Loucy (cell line): Measurements from ENCODE around the gene MYO5B.

Experiments used
- H2AFZ ChIP-seq: fragments of 200-600 bp; sonication (generic); 2 replicates; pipeline ENCODE4 v1.6.0; 2016; ENCODE audit warnings: antibody characterized with exemption, mild to moderate bottlenecking, low read length, moderate library complexity
- H3F3A ChIP-seq: fragments of 200-600 bp; 2 replicates; pipeline ENCODE4 v1.6.0; 2016; ENCODE audit warnings: antibody characterized with exemption, low read depth, mild to moderate bottlenecking
- H3K27me3 ChIP-seq: fragments of 200-600 bp; sonication (generic); 2 replicates; pipeline ENCODE4 v1.6.1; 2014; ENCODE audit warnings: low read length, mild to moderate bottlenecking; ENCODE audit not compliant: insufficient read depth, poor library complexity, severe bottlenecking
- H3K36me3 ChIP-seq: fragments of 200-600 bp; sonication (generic); 2 replicates; pipeline ENCODE4 v1.6.1; 2016; ENCODE audit warnings: low read length; ENCODE audit not compliant: insufficient read depth
- H3K4me1 ChIP-seq: fragments of 200-600 bp; sonication (generic); 2 replicates; pipeline ENCODE4 v1.5.1; 2014; ENCODE audit warnings: low read length, mild to moderate bottlenecking; ENCODE audit not compliant: insufficient read depth, poor library complexity, severe bottlenecking
- H3K4me2 ChIP-seq: fragments of 200-600 bp; sonication (generic); 2 replicates; pipeline ENCODE4 v1.6.0; 2014; ENCODE audit warnings: antibody characterized with exemption, low read length, low read depth, mild to moderate bottlenecking; ENCODE audit not compliant: poor library complexity, severe bottlenecking
- H3K4me3 ChIP-seq: fragments of 200-600 bp; sonication (generic); 2 replicates; pipeline ENCODE4 v1.5.1; 2014; ENCODE audit warnings: low read length, mild to moderate bottlenecking, mixed read lengths; ENCODE audit not compliant: poor library complexity, severe bottlenecking
- H3K79me2 ChIP-seq: fragments of 200-600 bp; sonication (generic); 2 replicates; pipeline ENCODE4 v1.6.1; 2014; ENCODE audit warnings: low read length; ENCODE audit not compliant: insufficient read depth
- H3K9ac ChIP-seq: fragments of 200-600 bp; sonication (generic); 2 replicates; pipeline ENCODE4 v1.6.0; 2014; ENCODE audit warnings: mild to moderate bottlenecking, low read depth, low read length, moderate library complexity; ENCODE audit not compliant: poor library complexity, severe bottlenecking
- H3K9me2 ChIP-seq: fragments of 200-600 bp; sonication (generic); replicated peaks from 2 replicates; pipeline ENCODE4 v1.6.1; 2016; ENCODE audit warnings: low read depth, low read length, mixed read lengths
- H3K9me3 ChIP-seq: fragments of 200-600 bp; sonication (generic); 2 replicates; pipeline ENCODE4 v1.6.1; 2014; ENCODE audit warnings: mild to moderate bottlenecking, antibody characterized with exemption, low read length, low read depth; ENCODE audit not compliant: insufficient read depth
- H4K20me1 ChIP-seq: fragments of 200-600 bp; sonication (generic); 2 replicates; pipeline ENCODE4 v1.6.0; 2014; ENCODE audit warnings: antibody characterized with exemption, low read length, mild to moderate bottlenecking; ENCODE audit not compliant: insufficient read depth, poor library complexity, severe bottlenecking
- EZH2phosphoT487 ChIP-seq: fragments of 200-600 bp; IDR thresholded peaks from 2 replicates; pipeline ENCODE4 v1.6.1; 2018; ENCODE audit warnings: antibody characterized with exemption, mild to moderate bottlenecking, moderate library complexity, borderline replicate concordance
- TF ChIP-seq, protein P1 (sequence below): fragments of 200-600 bp; sonication (generic); conservative IDR thresholded peaks from 2 replicates; pipeline ENCODE4 v1.5.1; 2014; ENCODE audit warnings: mild to moderate bottlenecking, antibody characterized with exemption, low read length

The MYO5B gene

GRCh38 chr18:49875155-49875554 lies 319.8 kb downstream of the MYO5B start:
- Histone ChIP-seq H3K79me2 (no peaks in the 10 kb centered on the region), H3K4me1 (no peaks in the 10 kb centered on the region), H3K36me3 (no peaks in the 10 kb centered on the region), H3K9me2 (no peaks in the 10 kb centered on the region), H3K9ac (no peak overlapping the region), H4K20me1 (no peaks in the 10 kb centered on the region), H3K4me3 (no peak overlapping the region), H3K9me3 (no peaks in the 10 kb centered on the region), H3K27me3 (no peaks in the 10 kb centered on the region), H3F3A (no peaks in the 10 kb centered on the region), H2AFZ (no peak overlapping the region), H3K4me2 (no peak overlapping the region)
- TF ChIP-seq, protein P1, sequence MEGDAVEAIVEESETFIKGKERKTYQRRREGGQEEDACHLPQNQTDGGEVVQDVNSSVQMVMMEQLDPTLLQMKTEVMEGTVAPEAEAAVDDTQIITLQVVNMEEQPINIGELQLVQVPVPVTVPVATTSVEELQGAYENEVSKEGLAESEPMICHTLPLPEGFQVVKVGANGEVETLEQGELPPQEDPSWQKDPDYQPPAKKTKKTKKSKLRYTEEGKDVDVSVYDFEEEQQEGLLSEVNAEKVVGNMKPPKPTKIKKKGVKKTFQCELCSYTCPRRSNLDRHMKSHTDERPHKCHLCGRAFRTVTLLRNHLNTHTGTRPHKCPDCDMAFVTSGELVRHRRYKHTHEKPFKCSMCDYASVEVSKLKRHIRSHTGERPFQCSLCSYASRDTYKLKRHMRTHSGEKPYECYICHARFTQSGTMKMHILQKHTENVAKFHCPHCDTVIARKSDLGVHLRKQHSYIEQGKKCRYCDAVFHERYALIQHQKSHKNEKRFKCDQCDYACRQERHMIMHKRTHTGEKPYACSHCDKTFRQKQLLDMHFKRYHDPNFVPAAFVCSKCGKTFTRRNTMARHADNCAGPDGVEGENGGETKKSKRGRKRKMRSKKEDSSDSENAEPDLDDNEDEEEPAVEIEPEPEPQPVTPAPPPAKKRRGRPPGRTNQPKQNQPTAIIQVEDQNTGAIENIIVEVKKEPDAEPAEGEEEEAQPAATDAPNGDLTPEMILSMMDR: no peak
- TF ChIP-seq EZH2phosphoT487: no peak

DNA sequence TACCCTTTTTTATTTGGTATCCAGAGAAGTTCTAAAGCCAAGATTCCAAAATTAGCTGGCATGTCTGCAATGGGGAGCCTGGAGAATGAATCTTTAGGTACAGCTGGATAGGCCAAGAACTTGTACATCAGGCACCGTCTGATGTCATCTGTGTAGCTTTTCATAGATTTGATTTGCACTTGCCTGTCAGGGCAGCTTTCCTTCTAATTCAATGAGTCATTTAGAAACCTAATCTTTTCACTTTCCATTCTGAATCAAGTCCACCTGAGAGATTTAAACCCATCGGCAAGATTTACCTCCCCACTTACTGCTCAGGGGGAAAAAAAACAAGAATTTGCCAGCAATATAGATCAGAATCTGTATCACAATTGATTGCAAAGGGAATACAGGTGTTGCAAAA lies 320.7 kb downstream of the MYO5B start:
- Histone ChIP-seq H3K27me3 (no peaks in the 10 kb centered on the region), H3K4me3 (no peak overlapping the region), H3K9ac (no peak overlapping the region), H4K20me1 (no peaks in the 10 kb centered on the region), H3K79me2 (no peaks in the 10 kb centered on the region), H2AFZ (no peak overlapping the region), H3K4me1 (no peaks in the 10 kb centered on the region), H3K9me3 (no peaks in the 10 kb centered on the region), H3F3A (no peaks in the 10 kb centered on the region), H3K4me2 (no peak overlapping the region), H3K36me3 (no peaks in the 10 kb centered on the region), H3K9me2 (no peaks in the 10 kb centered on the region)
- TF ChIP-seq, protein P1: no peak
- TF ChIP-seq EZH2phosphoT487: no peak

DNA sequence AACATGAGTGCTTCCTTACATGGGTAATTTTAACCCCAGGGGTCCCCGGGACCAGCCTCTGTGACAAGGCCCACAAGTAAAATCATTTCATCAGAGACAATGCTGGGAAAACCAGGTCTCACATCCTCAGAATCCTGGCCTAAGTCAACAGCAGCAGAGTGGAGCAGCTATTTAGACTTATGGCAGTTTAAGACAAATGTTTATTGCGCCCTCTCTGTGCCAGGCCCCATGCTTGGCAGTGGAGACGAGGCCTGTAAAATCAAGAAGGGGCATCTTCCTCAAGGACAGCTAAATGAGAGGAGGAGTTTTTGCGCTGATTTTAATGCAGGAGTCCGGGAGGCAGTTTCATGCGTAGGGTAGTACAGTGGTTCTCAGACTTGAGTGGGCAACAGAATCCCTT lies 325.6 kb downstream of the MYO5B start:
- no peak overlapping the region for H3K9ac ChIP-seq
- H3K9me3 ChIP-seq: no peaks in the 10 kb centered on the region
- no peaks in the 10 kb centered on the region for H3F3A ChIP-seq
- H3K79me2 ChIP-seq: no peaks in the 10 kb centered on the region
- H4K20me1 ChIP-seq: no peaks in the 10 kb centered on the region
- no peaks in the 10 kb centered on the region for H3K36me3 ChIP-seq
- TF ChIP-seq, protein P1: no peak
- no peak for TF ChIP-seq EZH2phosphoT487
- no peaks in the 10 kb centered on the region for H3K27me3 ChIP-seq
- H3K4me2 ChIP-seq: no peak overlapping the region
- no peaks in the 10 kb centered on the region for H3K9me2 ChIP-seq
- H3K4me1 ChIP-seq: no peaks in the 10 kb centered on the region
- H3K4me3 ChIP-seq: no peak overlapping the region
- no peak overlapping the region for H2AFZ ChIP-seq
